MG63 (cell line): ENCODE results near the gene STEEP1. TPM values are rescaled to one million over a fixed set of nuclear protein-coding genes. Genes with fewer than 3 reads are reported as not detected.
"Not testable (repeated sequence)": the region's sequence is repeated elsewhere in the genome, so short reads cannot be mapped to it uniquely, and the experiment has no call there.

Experiments
- DNase-seq: peaks from one replicate; pipeline ENCODE4 v3.0.0-alpha.2; 2020
- H3K27me3 ChIP-seq: fragments of 250-450 bp; sonication (Bioruptor Pico); 2 replicates; pipeline ENCODE4 v1.5.1; 2020; ENCODE audit warnings: mild to moderate bottlenecking, moderate library complexity
- H3K36me3 ChIP-seq: fragments of 250-450 bp; sonication (Bioruptor Pico); 2 replicates; pipeline ENCODE4 v1.5.1; 2020; ENCODE audit warnings: mild to moderate bottlenecking, moderate library complexity
- H3K4me3 ChIP-seq: fragments of 250-450 bp; sonication (Bioruptor Pico); 2 replicates; pipeline ENCODE4 v1.5.1; 2020; ENCODE audit warnings: mild to moderate bottlenecking, moderate library complexity
- H3K9me3 ChIP-seq: fragments of 250-450 bp; sonication (Bioruptor Pico); 2 replicates; pipeline ENCODE4 v1.5.1; 2020; ENCODE audit warnings: mild to moderate bottlenecking, moderate library complexity
- total RNA-seq: library from RNA; depleted of rRNA; stranded (reverse); fragments of >200 nt; shearing (Covaris generic); gene quantifications from 2 replicates; pipeline ENCODE4 v1.2.3, GENCODE V29; 2014; ENCODE audit warnings: low replicate concordance; rRNA removed

The STEEP1 gene
- total RNA-seq, 1 experiment from 2014 or later, result 50.8 TPM

DNA sequence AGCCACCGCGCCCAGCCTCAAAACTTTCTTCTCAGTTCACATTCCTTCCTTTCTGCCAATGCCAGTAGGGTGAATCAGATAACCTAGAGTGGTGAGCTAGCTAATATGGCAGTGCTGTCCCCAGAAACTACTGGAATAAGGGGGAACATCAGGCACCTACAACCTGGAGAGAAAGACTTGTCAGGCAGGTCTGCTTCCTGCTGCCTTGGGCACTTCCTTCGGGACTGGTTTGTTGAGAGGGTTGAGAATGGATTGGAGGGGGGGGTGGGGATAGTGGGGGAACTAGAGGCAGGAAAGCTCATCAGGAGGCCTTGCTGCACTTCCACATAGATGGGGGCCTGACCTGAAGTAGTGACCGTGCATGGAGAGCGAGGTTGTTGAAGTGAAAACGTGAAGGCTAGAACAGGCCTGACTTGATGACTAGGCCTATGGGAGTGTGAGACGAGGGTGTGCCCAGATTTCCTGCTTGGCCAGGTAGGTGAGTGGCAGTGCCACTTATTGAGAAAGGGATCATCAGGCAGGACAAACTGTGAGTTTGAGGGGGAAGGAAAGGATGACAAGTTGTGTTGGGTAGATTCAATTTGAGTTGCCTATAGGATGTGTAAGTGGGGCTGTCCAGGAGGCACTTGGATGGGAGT, 63.6 kb downstream of the STEEP1 start:
- DNase-seq, result no peak
- Histone ChIP-seq H3K27me3 (no peaks in the 10 kb centered on the region), H3K36me3 (no peaks in the 10 kb centered on the region), H3K4me3 (no peak overlapping the region), H3K9me3 (no peaks in the 10 kb centered on the region)

GRCh38 chrX:119500061-119500800, 65.0 kb downstream of the STEEP1 start:
- DNase-seq, result no peak
- H3K36me3 ChIP-seq, result no peaks in the 10 kb centered on the region
- no peaks in the 10 kb centered on the region for H3K27me3 ChIP-seq
- no peak overlapping the region for H3K4me3 ChIP-seq
- no peaks in the 10 kb centered on the region for H3K9me3 ChIP-seq

GRCh38 chrX:119497185-119497584, 68.0 kb downstream of the STEEP1 start:
- Histone ChIP-seq H3K36me3 (no peaks in the 10 kb centered on the region), H3K27me3 (no peaks in the 10 kb centered on the region), H3K4me3 (no peak overlapping the region), H3K9me3 (no peaks in the 10 kb centered on the region)
- no peak for DNase-seq

GRCh38 chrX:119495734-119496726, 69.2 kb downstream of the STEEP1 start:
- Histone ChIP-seq H3K36me3 (no peaks in the 10 kb centered on the region), H3K9me3 (no peaks in the 10 kb centered on the region), H3K4me3 (no peak overlapping the region), H3K27me3 (no peaks in the 10 kb centered on the region)
- no peak for DNase-seq

- not testable (repeated sequence) for H3K27me3 ChIP-seq, H3K9me3 ChIP-seq, H3K4me3 ChIP-seq, DNase-seq, H3K36me3 ChIP-seq
Measured at GRCh38 chrX:119493851-119494495, 71.2 kb downstream of the STEEP1 start.

- no peaks in the 10 kb centered on the region for H3K36me3 ChIP-seq
- no peaks in the 10 kb centered on the region for H3K9me3 ChIP-seq
- DNase-seq, result no peak
- H3K27me3 ChIP-seq, result no peaks in the 10 kb centered on the region
- H3K4me3 ChIP-seq, result no peak overlapping the region
Measured at GRCh38 chrX:119492463-119492862, 72.7 kb downstream of the STEEP1 start.

DNA sequence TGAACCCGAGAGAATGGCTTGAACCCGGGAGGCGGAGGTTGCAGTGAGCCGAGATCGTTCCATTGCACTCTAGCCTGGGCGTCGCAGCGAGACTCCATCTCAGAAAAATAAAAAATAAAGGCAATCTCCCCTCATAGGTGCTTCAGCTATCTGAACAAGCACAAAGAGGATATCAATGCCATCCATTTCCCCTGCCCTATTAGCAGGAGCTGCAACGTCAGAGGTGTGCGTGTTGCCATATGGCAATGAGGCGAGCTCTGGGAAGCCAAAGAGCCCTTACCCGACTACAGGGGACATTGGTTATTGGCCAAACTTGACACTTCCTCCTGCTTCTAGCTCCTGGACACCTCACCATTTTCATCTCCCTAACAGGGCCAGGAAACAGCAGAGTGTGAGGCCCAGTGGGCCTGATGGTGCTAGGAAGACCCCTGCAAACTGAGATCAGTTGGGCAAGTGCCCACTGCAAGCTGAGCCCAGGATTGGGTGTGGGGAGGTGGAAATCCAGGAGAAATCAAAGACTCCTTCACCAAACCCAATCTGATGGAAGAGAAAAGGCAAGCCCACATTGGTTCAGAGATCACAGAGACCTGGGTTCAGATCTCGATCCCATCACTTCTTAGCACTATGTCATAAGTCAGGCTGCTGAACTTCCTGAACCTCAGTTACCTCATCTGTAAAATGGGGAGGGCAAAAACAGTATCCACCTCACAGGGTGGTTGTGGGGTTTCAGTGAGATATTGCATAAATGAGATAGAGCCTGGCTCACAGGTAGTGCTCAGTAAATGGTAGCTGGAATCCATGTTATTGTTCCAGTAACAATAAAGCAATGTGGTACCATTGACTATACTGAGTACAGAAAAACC, 75.8 kb downstream of the STEEP1 start:
- H3K4me3 ChIP-seq, result no peak overlapping the region

GRCh38 chrX:119488749-119489148, 76.5 kb downstream of the STEEP1 start:
- no peaks in the 10 kb centered on the region for H3K36me3 ChIP-seq
- no peaks in the 10 kb centered on the region for H3K27me3 ChIP-seq
- H3K9me3 ChIP-seq, result no peaks in the 10 kb centered on the region
- DNase-seq, result peak; percentile 32
- H3K4me3 ChIP-seq, result no peak overlapping the region

More for the DNA sequence above, 75.8 kb downstream of the STEEP1 start:
- Histone ChIP-seq H3K9me3 (no peaks in the 10 kb centered on the region), H3K27me3 (no peaks in the 10 kb centered on the region), H3K36me3 (no peaks in the 10 kb centered on the region)
- DNase-seq, result no peak

Other genes with a start within 250 kb of the STEEP1 start
- gene SLC25A43, start 166.1 kb downstream of the STEEP1 start, total RNA-seq, result 16.4 and 19.8 TPM in 2 replicates
- 49.0 and 68.0 TPM in 2 replicates for gene SLC25A5, start 97.0 kb downstream of the STEEP1 start, total RNA-seq
- 41.4 and 43.6 TPM in 2 replicates for gene UBE2A, start 9.2 kb upstream of the STEEP1 start, total RNA-seq
- 7.4 and 10.1 TPM in 2 replicates for gene NKRF, start 41.0 kb upstream of the STEEP1 start, total RNA-seq
- 1.4 and 5.7 TPM in 2 replicates for gene SEPTIN6, start 127.8 kb upstream of the STEEP1 start, total RNA-seq
- gene SOWAHD, start 193.2 kb upstream of the STEEP1 start, total RNA-seq, result 1.2 TPM in 1 of 2 replicates, not detected in the other
- gene RPL39, start 226.2 kb upstream of the STEEP1 start, total RNA-seq, result 2,795 and 3,088 TPM in 2 replicates